SU-DHL-6 (cell line): ENCODE data around the gene PTPRN2.

ENCODE experiments used
- CTCF ChIP-seq: fragments of 200-600 bp; sonication (generic); IDR thresholded peaks from one replicate; pipeline ENCODE4 v1.5.1; 2017; ENCODE audit warnings: antibody characterized with exemption, mild to moderate bottlenecking, low read length, moderate library complexity; ENCODE audit not compliant: insufficient read depth, poor library complexity, severe bottlenecking
- EZH2phosphoT487 ChIP-seq: fragments of 200-600 bp; sonication (generic), shearing (Covaris generic); conservative IDR thresholded peaks from 2 replicates; pipeline ENCODE4 v1.6.1; 2018; ENCODE audit warnings: mild to moderate bottlenecking, antibody characterized with exemption, low read length, moderate library complexity, mixed read lengths

- TF ChIP-seq CTCF (no peak), EZH2phosphoT487 (no peak)
Observed at GRCh38 chr7:158048569-158048968, 539.1 kb downstream of the PTPRN2 start.
